C4-2B (cell line): ENCODE results near the gene DNPH1.

Experiments
- ZFX ChIP-seq: fragments of 450-650 bp; IDR thresholded peaks from 2 replicates; pipeline ENCODE4 v1.6.1; 2017
- TF ChIP-seq, protein P1 (sequence below): fragments of 450-650 bp; conservative IDR thresholded peaks from 2 replicates; pipeline ENCODE4 v1.5.1; 2017; ENCODE audit warnings: mild to moderate bottlenecking

DNA sequence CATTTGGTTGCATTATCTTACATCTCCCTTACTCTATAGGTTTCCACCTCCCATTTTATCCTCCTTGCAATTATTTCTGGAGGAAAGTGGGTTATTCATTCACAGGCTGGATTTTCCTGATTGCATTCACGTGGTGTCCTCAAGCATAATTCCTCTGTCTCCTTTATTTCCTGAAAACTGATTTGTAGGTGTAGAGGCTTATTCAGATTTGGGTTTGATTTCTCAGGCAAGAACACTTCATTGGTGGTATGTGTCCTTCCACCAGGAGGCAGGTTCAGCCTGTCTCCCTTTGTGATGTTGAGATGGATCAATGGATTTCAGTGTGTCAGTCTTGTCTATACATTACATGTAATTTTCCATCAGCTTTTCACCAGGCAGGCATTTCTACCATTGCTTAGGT lies 17.3 kb downstream of the DNPH1 start:
- TF ChIP-seq, protein P1, sequence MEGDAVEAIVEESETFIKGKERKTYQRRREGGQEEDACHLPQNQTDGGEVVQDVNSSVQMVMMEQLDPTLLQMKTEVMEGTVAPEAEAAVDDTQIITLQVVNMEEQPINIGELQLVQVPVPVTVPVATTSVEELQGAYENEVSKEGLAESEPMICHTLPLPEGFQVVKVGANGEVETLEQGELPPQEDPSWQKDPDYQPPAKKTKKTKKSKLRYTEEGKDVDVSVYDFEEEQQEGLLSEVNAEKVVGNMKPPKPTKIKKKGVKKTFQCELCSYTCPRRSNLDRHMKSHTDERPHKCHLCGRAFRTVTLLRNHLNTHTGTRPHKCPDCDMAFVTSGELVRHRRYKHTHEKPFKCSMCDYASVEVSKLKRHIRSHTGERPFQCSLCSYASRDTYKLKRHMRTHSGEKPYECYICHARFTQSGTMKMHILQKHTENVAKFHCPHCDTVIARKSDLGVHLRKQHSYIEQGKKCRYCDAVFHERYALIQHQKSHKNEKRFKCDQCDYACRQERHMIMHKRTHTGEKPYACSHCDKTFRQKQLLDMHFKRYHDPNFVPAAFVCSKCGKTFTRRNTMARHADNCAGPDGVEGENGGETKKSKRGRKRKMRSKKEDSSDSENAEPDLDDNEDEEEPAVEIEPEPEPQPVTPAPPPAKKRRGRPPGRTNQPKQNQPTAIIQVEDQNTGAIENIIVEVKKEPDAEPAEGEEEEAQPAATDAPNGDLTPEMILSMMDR, result no peak
- TF ChIP-seq ZFX, result no peak
